ENCODE data around the gene CPHXL.

Gene CPHXL

DNA sequence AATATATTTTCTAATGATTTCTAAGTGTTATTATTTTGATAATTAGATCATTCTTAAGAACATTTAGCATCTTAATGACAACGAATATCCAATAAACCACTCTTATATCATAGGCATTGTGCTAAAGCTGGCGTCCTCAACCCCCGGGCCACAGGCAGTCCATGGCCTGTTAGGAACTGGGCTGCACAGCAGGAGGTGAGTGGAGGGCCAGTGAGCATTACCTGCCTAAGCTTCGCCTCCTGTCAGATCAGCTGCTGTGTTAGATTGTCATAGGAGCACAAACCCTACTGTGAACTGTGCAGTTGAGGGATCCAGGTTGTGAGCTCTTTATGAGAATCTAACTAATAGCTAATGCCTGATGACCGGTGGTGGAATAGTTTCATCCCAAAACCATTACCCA lies 28.7 kb downstream of the CPHXL start:
- DNase-seq: no peak

DNA sequence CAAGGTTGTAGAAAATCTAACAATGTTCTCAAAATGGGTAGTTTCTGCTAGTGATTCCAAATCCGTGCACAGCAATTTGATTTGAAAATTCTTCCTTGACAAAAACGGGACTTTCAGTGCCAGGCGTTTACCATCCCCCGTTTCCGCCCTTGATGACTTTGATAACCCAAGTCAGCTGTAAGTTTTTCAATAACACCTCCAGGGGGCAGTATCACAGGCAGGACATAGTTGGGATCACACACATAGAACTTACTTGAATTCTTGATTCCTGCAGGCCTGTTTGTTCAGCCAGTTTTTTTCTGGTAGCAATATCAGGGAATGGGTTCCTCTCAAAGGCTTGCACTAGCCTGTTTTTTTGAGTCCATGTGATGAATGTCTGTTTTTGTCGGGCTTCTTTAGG lies 30.6 kb downstream of the CPHXL start:
- no peak for DNase-seq

GRCh38 chr16:75687361-75687760 lies 38.9 kb downstream of the CPHXL start:
- DNase-seq: no peak

- no peak for DNase-seq
Measured at GRCh38 chr16:75682308-75682707, 44.0 kb downstream of the CPHXL start.

DNA sequence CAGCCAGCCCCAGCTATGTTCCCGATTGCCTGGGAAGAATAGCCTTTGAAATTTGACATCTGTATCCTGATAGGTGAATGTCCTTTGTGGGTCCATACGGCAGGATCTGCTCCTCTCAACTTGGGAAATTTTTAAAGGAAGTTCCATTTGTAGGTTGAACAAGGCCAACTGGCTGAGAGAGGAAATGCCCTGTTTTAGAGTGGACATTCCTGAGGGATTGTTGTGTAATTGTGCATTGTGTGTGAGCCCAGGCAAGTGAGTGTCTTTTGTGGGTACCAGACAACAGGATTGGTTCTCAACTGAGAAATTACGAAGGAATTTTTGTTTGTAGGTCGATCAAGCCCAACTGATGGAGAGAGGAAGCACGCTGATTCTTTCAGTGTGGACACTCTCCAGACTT lies 46.9 kb downstream of the CPHXL start:
- no peak for DNase-seq

DNA sequence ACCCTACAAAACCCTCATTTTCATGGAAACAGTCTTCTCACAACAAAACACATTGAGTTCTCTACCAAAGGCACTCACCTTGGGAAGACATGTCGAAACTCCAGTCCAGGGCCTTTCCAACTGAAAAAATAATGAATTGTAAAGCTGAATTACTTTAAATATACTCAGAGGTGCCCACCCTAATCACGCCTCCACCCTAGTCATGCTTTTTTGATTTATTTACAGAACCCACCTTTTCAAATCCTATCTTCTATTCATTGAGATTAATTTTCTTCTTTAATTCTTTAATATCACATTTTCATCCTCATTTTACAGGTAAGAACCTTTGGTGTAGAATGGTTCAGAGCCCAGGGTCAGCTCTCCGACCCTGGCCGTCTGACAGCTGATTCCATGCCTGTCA lies 49.4 kb downstream of the CPHXL start, which contains the start of gene CPHXL2:
TSS of gene CPHXL2 (minus strand) at position 101 of the 400 bp plus-strand sequence. CDS start at position 91, 10 bp downstream.
- DNase-seq: no peak

DNA sequence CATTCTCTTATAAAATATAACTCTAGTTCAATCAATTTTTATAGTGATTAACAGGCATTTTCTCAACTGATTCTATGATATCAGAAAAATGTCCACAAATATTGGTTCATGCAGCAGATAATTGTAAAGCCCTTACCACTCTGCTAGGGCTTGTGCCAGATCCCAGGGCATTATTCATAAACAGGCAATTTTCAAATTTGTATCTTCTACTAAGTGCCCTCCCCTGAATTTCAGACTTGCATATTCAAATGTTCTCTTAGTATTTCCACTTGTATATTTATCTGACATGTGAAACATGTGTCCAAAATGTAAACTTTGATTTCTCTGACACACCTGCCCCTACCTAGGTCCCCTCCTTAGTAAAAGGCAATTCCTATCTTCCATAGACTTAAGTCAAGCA lies 58.8 kb downstream of the CPHXL start:
- no peak for DNase-seq
